ENCODE data around the gene NFIL3. TPM values are rescaled to one million over a fixed set of nuclear protein-coding genes. Genes with fewer than 3 reads are reported as not detected.

Gene NFIL3
- total RNA-seq, 5 donors from 2014 or later (not counting 1 experiment from before 2014, with no cell fraction given): 3.1 to 18.3 (median 3.9) TPM

- H3K9me3 Mint-ChIP-seq: no peaks in the 10 kb centered on the region
- H3K4me3 Mint-ChIP-seq: no peak overlapping the region
- no CpG with 5 or more reads among the region's 5 CpGs for WGBS (ENCODE audit: insufficient coverage)
- Histone ChIP-seq H3K27ac (ENCODE audit: low read length) (no peak overlapping the region), H3K36me3 (ENCODE audit: control insufficient read depth in 2 of 2, extremely low read depth in 1 of 2, insufficient read depth in 1 of 2, low read length in 1 of 2) (peaks cover 0 to 5% of the 10 kb centered on the region in 2 donors), H3K27me3 (replicated peaks in 1 of 2; ENCODE audit: control insufficient read depth in 2 of 2, extremely low read depth in 1 of 2, insufficient read depth in 2 of 2, low read length in 1 of 2) (no peaks in the 10 kb centered on the region), H3K4me3 (ENCODE audit: control insufficient read depth in 1 of 2, extremely low read depth in 1 of 2, low read length in 1 of 2) (no peak overlapping the region), H3K9me3 (no peaks in the 10 kb centered on the region), H3K4me1 (ENCODE audit: control insufficient read depth in 1 of 2, extremely low read depth in 1 of 2, insufficient read depth in 2 of 2, low read length in 2 of 2) (no peaks in the 10 kb centered on the region)
- ChIA-PET POLR2A (interaction anchor here in 1 of 2 donors (0.5 kb wide), 1 partner anchor 45 kb away, joined by 4 read pairs; no protein-coding TSS in a partner anchor), CTCF (interaction anchor here in 1 of 2 donors (0.7 kb wide), 1 partner anchor 264 kb away, joined by 3 read pairs; no protein-coding TSS in a partner anchor)
- H3K4me1 Mint-ChIP-seq: peaks cover 0 to 11% (median 6%) of the 10 kb centered on the region in 3 donors
- H3K36me3 Mint-ChIP-seq: peaks cover 16% of the 10 kb centered on the region
- DNase-seq (no peak), ATAC-seq (replicated peaks in 1 of 4) (no peak)
- H3K27ac Mint-ChIP-seq: no peak overlapping the region
- H3K27me3 Mint-ChIP-seq: peaks cover 0 to 1% of the 10 kb centered on the region in 2 donors
Measured at GRCh38 chr9:91411096-91411771, 12.4 kb downstream of the NFIL3 start.

GRCh38 chr9:91410161-91410560, 13.5 kb downstream of the NFIL3 start:
- H3K27me3 ChIP-seq (replicated peaks in 1 of 2; ENCODE audit: control insufficient read depth in 2 of 2, extremely low read depth in 1 of 2, insufficient read depth in 2 of 2, low read length in 1 of 2): no peaks in the 10 kb centered on the region
- H3K4me3 ChIP-seq (ENCODE audit: control insufficient read depth in 1 of 2, extremely low read depth in 1 of 2, low read length in 1 of 2): no peak overlapping the region
- Mint-ChIP-seq H3K9me3 (no peaks in the 10 kb centered on the region), H3K36me3 (peaks cover 16% of the 10 kb centered on the region), H3K27me3 (no peaks in the 10 kb centered on the region), H3K4me3 (no peak overlapping the region), H3K27ac (no peak overlapping the region), H3K4me1 (peaks cover 0 to 10% (median 5%) of the 10 kb centered on the region in 3 donors)
- no peak overlapping the region for H3K27ac ChIP-seq (ENCODE audit: low read length)
- ATAC-seq (replicated peaks in 1 of 4) (no peak), DNase-seq (no peak)
- no peaks in the 10 kb centered on the region for H3K4me1 ChIP-seq (ENCODE audit: control insufficient read depth in 1 of 2, extremely low read depth in 1 of 2, insufficient read depth in 2 of 2, low read length in 2 of 2)
- ChIA-PET CTCF (interaction anchor here (0.6 kb wide), 2 partner anchors 24 to 1092 kb away, joined by 3 to 6 read pairs; no protein-coding TSS in a partner anchor), POLR2A (no interaction called here)
- no peaks in the 10 kb centered on the region for H3K9me3 ChIP-seq
- H3K36me3 ChIP-seq (ENCODE audit: control insufficient read depth in 2 of 2, extremely low read depth in 1 of 2, insufficient read depth in 1 of 2, low read length in 1 of 2): peaks cover 0 to 5% of the 10 kb centered on the region in 2 donors
- WGBS (ENCODE audit: insufficient coverage): 99% methylated on average over 5 of the region's 12 CpGs

GRCh38 chr9:91408475-91408874, 15.2 kb downstream of the NFIL3 start:
- Mint-ChIP-seq H3K27me3 (no peaks in the 10 kb centered on the region), H3K4me1 (peaks cover 5 to 11% (median 5%) of the 10 kb centered on the region in 3 donors), H3K9me3 (no peaks in the 10 kb centered on the region), H3K27ac (no peak overlapping the region), H3K36me3 (peaks cover 16% of the 10 kb centered on the region), H3K4me3 (no peak overlapping the region)
- no peaks in the 10 kb centered on the region for H3K27me3 ChIP-seq (replicated peaks in 1 of 2; ENCODE audit: control insufficient read depth in 2 of 2, extremely low read depth in 1 of 2, insufficient read depth in 2 of 2, low read length in 1 of 2)
- no peak overlapping the region for H3K27ac ChIP-seq (ENCODE audit: low read length)
- no CpG with 5 or more reads among the region's 1 CpG for WGBS (ENCODE audit: insufficient coverage)
- no peaks in the 10 kb centered on the region for H3K4me1 ChIP-seq (ENCODE audit: control insufficient read depth in 1 of 2, extremely low read depth in 1 of 2, insufficient read depth in 2 of 2, low read length in 2 of 2)
- POLR2A ChIA-PET: no interaction called here
- peaks cover 0 to 5% of the 10 kb centered on the region in 2 donors for H3K36me3 ChIP-seq (ENCODE audit: control insufficient read depth in 2 of 2, extremely low read depth in 1 of 2, insufficient read depth in 1 of 2, low read length in 1 of 2)
- no peak for DNase-seq
- no peak overlapping the region for H3K4me3 ChIP-seq (ENCODE audit: control insufficient read depth in 1 of 2, extremely low read depth in 1 of 2, low read length in 1 of 2)
- no peak for ATAC-seq (replicated peaks in 1 of 4)
- H3K9me3 ChIP-seq: no peaks in the 10 kb centered on the region
- CTCF ChIA-PET: no interaction called here

GRCh38 chr9:91407580-91408318, 15.9 kb downstream of the NFIL3 start:
- Mint-ChIP-seq H3K4me1 (peaks cover 5 to 11% (median 10%) of the 10 kb centered on the region in 3 donors), H3K36me3 (peaks cover 16% of the 10 kb centered on the region)
- CTCF ChIA-PET: no interaction called here

GRCh38 chr9:91405343-91406077, 18.1 kb downstream of the NFIL3 start:
- ATAC-seq (replicated peaks in 1 of 4): no peak
- Histone ChIP-seq H3K9me3 (no peaks in the 10 kb centered on the region), H3K27ac (ENCODE audit: low read length) (no peak overlapping the region), H3K27me3 (replicated peaks in 1 of 2; ENCODE audit: control insufficient read depth in 2 of 2, extremely low read depth in 1 of 2, insufficient read depth in 2 of 2, low read length in 1 of 2) (no peaks in the 10 kb centered on the region), H3K4me1 (ENCODE audit: control insufficient read depth in 1 of 2, extremely low read depth in 1 of 2, insufficient read depth in 2 of 2, low read length in 2 of 2) (no peaks in the 10 kb centered on the region), H3K4me3 (ENCODE audit: control insufficient read depth in 1 of 2, extremely low read depth in 1 of 2, low read length in 1 of 2) (no peak overlapping the region), H3K36me3 (ENCODE audit: control insufficient read depth in 2 of 2, extremely low read depth in 1 of 2, insufficient read depth in 1 of 2, low read length in 1 of 2) (peaks cover 0 to 5% of the 10 kb centered on the region in 2 donors)
- no peak for DNase-seq
- peaks cover 0 to 10% (median 2%) of the 10 kb centered on the region in 3 donors for H3K4me1 Mint-ChIP-seq
- no peak overlapping the region for H3K4me3 Mint-ChIP-seq
- H3K36me3 Mint-ChIP-seq: peaks cover 13% of the 10 kb centered on the region
- no peak overlapping the region for H3K27ac Mint-ChIP-seq
- no peaks in the 10 kb centered on the region for H3K9me3 Mint-ChIP-seq
- ChIA-PET POLR2A (interaction anchor here in 1 of 2 donors (0.6 kb wide), 1 partner anchor 205 kb away, joined by 5 read pairs; no protein-coding TSS in a partner anchor), CTCF (no interaction called here)
- whole genome bisulfite sequencing (ENCODE audit: insufficient coverage): 94% methylated on average over 19 of the region's 25 CpGs
- H3K27me3 Mint-ChIP-seq: peaks cover 3% of the 10 kb centered on the region in 2 donors

More at GRCh38 chr9:91407580-91408318, 15.9 kb downstream of the NFIL3 start:
- Histone ChIP-seq H3K4me3 (ENCODE audit: control insufficient read depth in 1 of 2, extremely low read depth in 1 of 2, low read length in 1 of 2) (no peak overlapping the region), H3K27me3 (replicated peaks in 1 of 2; ENCODE audit: control insufficient read depth in 2 of 2, extremely low read depth in 1 of 2, insufficient read depth in 2 of 2, low read length in 1 of 2) (no peaks in the 10 kb centered on the region), H3K36me3 (ENCODE audit: control insufficient read depth in 2 of 2, extremely low read depth in 1 of 2, insufficient read depth in 1 of 2, low read length in 1 of 2) (peaks cover 0 to 5% of the 10 kb centered on the region in 2 donors), H3K9me3 (no peaks in the 10 kb centered on the region), H3K4me1 (ENCODE audit: control insufficient read depth in 1 of 2, extremely low read depth in 1 of 2, insufficient read depth in 2 of 2, low read length in 2 of 2) (no peaks in the 10 kb centered on the region), H3K27ac (ENCODE audit: low read length) (no peak overlapping the region)
- 82% methylated on average over 5 of the region's 12 CpGs for WGBS (ENCODE audit: insufficient coverage)
- POLR2A ChIA-PET: no interaction called here
- DNase-seq (no peak), ATAC-seq (replicated peaks in 1 of 4) (no peak)
- no peaks in the 10 kb centered on the region for H3K27me3 Mint-ChIP-seq
- no peaks in the 10 kb centered on the region for H3K9me3 Mint-ChIP-seq
- H3K4me3 Mint-ChIP-seq: no peak overlapping the region
- H3K27ac Mint-ChIP-seq: no peak overlapping the region
